Retinal pigment epithelial cell (primary cell): ENCODE data around the gene TRA2B.

ENCODE experiments used
- DNase-seq: peaks from one replicate; pipeline ENCODE4 v3.0.0-alpha.2; 2010; ENCODE audit warnings: low read depth
- H3K4me3 ChIP-seq: 2 replicates; pipeline ENCODE4 v1.5.1; 2011; ENCODE audit warnings: mild to moderate bottlenecking, low read length, control low read depth, moderate library complexity
- CTCF ChIP-seq: conservative IDR thresholded peaks from 2 replicates; pipeline ENCODE4 v1.5.1; 2011; ENCODE audit warnings: low read depth, low read length, control low read depth, inconsistent platforms

The TRA2B gene

DNA sequence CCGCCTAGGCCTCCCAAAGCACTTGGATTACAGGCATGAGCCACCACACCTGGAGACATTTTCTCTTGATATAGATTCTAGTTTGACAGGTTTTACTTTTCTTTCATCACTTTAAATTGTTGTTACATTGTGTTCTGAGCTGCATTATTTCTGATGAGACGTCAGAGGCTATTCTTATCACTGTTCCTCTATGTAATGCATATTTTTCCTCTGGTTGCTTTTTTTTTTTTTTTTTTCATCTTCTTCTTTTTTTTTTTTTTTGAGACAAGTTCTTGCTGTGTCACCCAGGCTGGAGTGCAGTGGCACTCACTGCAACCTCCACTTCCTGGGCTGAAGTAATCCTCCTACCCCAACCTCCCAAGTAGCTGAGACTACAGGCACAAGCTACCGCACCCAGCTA, 41.2 kb downstream of the TRA2B start:
- no peak for TF ChIP-seq CTCF
- no peak overlapping the region for H3K4me3 ChIP-seq
- DNase-seq: no peak

DNA sequence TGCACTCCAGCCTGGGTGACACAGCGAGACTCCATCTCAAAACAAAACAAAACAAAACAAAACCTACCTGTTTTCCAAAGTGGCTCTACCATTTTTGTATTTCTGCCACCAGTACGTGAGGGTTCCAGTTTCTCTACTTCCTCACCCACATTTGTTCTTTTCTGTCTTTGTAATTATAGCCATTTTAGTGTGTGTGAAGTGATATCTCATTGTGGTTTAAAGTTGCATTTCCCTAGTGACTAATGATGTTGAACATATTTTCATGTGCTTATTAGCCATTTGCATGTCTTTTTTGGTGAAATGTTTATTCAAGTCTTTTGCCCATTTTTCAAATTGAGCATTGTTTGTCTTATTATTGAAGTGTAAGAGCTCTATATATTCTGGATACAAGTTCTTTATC, 50.7 kb downstream of the TRA2B start:
- TF ChIP-seq CTCF: no peak

DNA sequence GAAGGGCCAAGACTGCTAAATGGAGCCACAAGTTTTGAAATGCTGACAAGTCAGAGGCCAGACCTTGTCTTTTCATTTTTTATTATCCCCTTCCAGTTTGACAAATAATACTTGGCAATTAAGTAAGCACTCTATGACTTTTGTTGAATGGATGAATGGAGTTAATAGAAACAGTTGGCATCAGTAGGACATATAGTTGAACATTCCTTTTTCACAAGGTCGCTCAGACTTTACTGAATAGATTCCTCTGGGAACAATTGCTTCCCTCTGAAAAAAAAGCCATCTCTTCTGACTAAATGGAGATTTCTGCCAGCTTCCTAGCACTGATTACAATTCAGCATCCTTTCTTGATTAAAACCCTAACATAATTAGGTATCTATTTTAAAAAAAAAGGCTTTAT, 53.2 kb downstream of the TRA2B start:
- no peak for DNase-seq
- no peak overlapping the region for H3K4me3 ChIP-seq
- TF ChIP-seq CTCF: no peak

More for the DNA sequence above, 50.7 kb downstream of the TRA2B start:
- DNase-seq: no peak
- no peak overlapping the region for H3K4me3 ChIP-seq

- no peak overlapping the region for H3K4me3 ChIP-seq
- no peak for DNase-seq
- no peak for TF ChIP-seq CTCF
Measured at GRCh38 chr3:185881926-185882325, 55.9 kb downstream of the TRA2B start.

GRCh38 chr3:185880600-185880999, 57.2 kb downstream of the TRA2B start:
- no peak for TF ChIP-seq CTCF
- no peak overlapping the region for H3K4me3 ChIP-seq
- DNase-seq: no peak

- H3K4me3 ChIP-seq: no peak overlapping the region
- TF ChIP-seq CTCF: no peak
Measured at GRCh38 chr3:185878920-185879319, 58.9 kb downstream of the TRA2B start.

DNA sequence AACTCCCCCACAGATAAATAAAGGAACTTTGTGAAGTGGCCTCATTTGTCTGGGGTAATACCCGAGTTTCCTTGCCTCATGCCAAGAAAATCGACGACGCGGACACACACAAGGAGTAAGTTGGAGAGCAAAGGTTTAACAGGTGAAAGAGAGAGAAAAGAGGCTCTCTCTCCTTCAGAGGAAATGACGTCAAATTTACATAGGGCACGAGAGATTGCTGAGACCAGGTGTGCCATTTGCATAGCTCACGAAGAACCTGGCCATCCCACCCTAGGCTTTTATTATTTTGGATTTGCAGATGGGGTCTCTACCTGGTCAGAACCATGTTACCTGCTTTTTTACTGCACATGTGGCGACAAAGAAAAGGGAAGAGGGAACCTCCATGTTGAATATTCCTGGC, 63.7 kb downstream of the TRA2B start:
- no peak for TF ChIP-seq CTCF
- DNase-seq: no peak

More at GRCh38 chr3:185878920-185879319, 58.9 kb downstream of the TRA2B start:
- no peak for DNase-seq

More for the DNA sequence above, 63.7 kb downstream of the TRA2B start:
- no peak overlapping the region for H3K4me3 ChIP-seq
